HG02885 (cell line): Measurements from ENCODE around the gene S100B.
A peak's percentile ranks its signal among the peaks of the same experiment; 100 is the strongest.
"Not testable (repeated sequence)": the region's sequence is repeated elsewhere in the genome, so short reads cannot be mapped to it uniquely, and the experiment has no call there.

Experiments
- ATAC-seq: cut with Tn5 transposase; IDR thresholded peaks from one replicate; pipeline ENCODE4 v1.9.1; 2021; ENCODE audit warnings: mild to moderate bottlenecking; ENCODE audit not compliant: unreplicated experiment, poor library complexity

The S100B gene

DNA sequence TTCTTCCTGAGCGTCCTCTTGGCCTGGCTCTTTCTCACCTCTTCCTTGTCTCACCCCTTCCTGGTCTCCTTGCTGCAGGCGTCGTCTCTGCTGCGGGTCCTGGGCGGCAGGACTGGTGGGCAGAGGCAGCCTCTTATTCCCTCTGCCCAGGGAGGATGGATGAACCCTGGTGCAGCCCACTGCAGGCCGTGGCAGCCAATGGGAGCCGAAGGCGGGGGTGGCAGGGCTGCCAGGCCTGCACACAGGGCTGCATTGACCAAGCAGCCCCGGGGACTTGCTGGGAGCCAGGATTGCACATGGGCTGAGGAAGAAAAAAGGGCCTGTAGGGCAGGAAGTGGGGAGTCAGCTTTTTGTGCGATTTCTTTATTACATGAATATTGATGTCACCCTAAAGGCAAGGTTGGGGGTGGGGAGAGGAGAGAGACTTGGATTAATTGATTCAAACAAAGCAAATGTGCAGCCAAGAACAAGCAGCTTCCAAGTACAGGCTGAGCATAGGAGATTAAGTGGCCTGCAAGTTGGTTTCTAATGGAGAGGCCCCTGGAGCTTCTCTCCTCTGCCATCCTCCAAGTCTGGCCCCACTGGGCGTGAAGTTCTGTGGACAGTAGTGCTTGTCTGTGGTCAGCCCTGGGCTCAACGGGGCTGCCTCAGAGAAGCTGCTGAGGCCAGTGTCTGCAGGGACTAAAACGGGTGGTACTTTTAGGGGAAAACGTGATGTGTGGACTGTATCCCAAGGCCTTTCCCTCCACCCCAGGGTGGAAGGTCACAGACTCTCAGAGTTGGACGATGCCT, at the start of gene S100B:
Gene S100B (minus strand): TSS at position 108 of the 792 bp plus-strand sequence. CDS start 2,667 bp downstream, outside the sequence.
- ATAC-seq = no peak

DNA sequence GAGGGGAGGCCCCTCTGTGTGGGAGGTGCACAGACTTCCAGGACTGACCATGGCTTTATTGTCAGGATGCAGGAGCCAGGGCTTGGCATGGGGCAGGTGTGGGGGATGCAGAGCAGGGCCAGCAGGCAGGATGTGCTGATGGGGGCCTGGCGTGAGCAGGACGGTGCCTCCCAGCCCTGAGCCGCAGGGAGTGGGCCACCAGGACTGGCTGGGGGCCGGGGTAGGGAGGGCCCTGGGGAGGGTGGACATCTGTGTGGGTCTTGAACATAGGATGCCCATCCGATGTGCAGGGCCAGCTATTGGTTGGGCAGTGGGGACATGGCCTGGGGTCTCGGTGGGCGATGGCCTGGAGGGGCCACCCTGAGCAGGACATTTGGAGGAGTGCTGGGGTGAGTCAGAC, 46.2 kb upstream of the S100B start:
- ATAC-seq = no peak

DNA sequence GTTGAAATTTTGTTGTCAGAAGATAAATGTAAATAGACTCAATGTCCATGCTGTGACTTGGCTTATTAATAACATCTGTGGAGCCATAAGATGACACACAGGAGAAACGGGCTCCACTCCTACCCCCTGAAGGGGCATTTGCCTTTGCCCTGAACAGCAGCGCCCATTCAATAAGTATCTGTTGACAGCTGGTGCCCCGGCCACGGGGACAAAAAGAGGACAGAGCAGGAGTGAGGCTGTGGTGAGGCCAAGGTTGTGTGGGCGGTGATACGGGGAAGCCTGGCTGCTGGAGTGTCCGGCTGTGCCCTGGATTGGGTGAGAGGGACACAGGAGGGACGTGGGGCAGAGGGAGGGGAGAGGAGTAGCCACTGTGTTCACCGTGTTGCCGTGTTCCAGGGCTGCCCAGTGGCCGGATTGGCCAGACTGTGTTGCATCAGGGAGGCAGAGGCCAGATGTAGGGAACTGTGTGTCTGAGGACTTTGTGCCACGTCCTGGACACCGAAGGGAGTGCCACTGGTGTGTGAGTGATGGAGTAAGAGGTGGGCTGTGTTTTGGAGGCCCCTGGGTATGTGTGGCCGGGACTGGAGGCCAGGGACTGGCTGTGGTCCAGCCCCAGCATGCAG, 45.7 kb upstream of the S100B start:
- ATAC-seq = no peak

DNA sequence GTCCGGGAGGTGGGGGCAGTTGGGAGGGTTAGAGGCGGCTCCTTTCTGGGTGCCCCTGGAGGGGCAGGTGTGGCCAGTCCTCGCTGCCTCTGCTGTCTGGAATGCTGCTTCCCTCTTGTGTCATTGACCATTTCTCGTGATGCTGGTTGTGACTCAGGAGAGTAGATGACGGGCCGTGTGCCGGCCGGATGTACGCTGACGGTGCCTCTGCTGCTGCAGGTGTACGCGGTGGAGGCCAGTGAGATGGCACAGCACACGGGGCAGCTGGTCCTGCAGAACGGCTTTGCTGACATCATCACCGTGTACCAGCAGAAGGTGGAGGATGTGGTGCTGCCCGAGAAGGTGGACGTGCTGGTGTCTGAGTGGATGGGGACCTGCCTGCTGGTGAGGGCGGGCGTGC, 44.5 kb upstream of the S100B start:
- ATAC-seq = no peak

DNA sequence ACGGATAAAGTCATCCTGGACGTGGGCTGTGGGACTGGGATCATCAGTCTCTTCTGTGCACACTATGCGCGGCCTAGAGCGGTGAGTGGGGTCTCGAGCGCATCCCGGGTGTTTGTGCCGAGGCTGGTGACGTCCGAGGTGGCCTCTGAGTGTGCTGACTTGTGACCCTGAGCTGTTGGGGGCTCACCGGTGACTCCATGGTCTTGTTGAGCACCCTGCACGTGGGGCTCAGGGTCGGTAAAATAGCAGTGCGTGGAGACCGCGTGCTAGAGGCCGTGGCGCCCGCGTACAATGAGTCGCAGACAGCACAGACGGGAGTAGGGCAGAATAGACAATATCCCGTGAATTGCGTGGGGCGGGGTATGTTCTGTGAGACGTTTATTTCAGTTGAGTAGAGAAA, 43.7 kb upstream of the S100B start:
- no peak for ATAC-seq

DNA sequence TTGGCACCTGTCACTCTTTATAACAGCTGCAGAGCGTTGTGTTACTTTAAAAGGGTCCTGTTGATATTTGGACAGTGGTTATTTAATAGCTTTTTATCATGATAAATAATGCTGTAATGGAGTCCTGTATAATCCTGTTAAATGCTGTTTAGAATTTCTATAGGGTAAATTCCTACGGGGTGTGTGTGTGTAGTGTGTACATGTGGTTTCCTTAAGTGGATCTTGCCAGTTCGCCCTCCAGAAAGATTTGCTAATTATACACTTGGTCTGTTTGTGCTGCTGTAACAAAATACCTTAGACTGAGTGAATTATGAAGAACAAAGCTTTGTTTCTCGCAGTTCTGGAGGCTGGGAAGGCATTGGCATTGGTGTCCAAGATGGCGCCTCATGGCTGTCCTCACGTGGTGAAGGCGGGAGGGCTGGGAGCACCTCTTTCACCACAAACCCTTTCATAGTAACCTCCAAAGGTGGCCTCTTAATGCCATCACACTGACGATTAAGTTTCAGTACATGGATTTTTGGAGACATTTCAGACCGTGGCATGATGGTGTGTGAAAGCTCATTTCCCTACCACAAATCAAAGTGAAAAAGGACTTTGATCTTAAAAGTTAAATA, 41.8 kb upstream of the S100B start:
- ATAC-seq = no peak

DNA sequence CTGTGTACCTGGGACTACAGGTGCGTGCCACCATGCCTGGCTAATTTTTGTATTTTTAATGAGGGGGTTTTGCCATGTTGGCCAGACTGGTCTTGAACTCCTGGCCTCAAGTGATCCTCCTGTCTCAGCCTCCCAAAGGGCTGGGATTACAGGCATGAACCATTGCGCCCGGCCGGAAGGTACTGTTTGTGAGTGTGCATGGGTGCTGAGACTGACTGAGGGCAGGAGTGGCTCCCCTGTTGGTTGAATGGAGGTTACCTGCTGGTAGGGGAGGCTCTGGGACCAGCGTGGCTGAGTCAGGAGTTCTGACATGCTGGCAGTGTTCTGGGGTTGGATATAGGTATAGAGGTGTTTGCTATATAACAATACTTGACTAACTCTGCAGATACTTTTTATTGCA, 41.0 kb upstream of the S100B start:
- no peak for ATAC-seq

DNA sequence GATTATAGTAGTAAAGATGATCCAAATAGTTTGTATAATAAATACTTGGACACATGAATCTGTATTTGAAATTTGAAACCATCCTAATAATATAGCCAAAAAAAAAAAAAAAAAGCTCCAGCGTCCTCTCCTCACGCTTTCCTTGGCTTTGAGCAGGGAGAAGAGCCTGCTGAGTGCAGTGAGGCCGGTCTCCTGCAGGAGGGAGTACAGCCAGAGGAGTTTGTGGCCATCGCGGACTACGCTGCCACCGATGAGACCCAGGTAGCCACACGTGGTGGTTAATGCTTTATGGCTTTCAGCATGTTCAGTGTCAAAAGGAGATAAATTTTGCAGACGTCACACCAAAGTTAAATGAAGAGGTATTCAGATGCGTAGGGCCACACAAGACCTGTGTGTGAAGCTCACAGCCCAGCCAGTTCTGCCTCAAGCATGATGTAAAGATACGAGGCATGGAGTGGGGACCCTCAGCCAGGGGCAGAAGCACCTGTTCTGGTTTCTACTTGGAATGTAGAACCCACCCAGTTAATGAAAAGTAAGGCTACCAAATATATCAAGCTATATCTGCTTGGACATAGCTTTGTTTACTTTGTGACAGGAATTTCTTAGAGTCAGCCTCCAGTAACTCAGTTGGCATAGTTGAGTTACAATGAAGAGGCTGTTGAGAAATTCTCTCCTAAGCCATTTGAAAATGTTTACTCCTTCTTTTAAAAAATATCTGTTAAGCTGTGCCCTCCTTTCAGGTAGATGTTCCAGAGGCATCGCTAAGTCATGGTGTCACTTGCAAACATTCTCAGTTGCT, 38.7 kb upstream of the S100B start:
- ATAC-seq = no peak

DNA sequence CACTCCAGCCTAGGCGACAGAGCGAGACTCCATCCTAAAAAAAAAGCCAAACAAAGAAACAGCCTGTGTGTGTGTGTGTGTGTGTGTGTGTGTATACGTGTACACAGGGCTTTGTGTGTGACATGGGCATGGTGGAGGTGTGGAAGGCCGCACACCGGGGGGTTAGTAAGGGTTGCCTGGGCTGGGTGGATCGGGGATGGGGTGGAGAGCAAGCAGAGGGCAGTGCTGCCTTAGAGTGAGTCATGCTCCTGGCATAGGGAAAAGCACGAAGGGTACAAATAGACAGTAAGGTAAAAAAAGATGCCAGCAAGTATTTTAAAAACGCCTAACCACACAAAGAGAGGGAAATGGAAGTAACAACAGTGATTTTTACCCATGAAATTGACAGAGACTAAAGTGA, 36.8 kb upstream of the S100B start:
- ATAC-seq = no peak

DNA sequence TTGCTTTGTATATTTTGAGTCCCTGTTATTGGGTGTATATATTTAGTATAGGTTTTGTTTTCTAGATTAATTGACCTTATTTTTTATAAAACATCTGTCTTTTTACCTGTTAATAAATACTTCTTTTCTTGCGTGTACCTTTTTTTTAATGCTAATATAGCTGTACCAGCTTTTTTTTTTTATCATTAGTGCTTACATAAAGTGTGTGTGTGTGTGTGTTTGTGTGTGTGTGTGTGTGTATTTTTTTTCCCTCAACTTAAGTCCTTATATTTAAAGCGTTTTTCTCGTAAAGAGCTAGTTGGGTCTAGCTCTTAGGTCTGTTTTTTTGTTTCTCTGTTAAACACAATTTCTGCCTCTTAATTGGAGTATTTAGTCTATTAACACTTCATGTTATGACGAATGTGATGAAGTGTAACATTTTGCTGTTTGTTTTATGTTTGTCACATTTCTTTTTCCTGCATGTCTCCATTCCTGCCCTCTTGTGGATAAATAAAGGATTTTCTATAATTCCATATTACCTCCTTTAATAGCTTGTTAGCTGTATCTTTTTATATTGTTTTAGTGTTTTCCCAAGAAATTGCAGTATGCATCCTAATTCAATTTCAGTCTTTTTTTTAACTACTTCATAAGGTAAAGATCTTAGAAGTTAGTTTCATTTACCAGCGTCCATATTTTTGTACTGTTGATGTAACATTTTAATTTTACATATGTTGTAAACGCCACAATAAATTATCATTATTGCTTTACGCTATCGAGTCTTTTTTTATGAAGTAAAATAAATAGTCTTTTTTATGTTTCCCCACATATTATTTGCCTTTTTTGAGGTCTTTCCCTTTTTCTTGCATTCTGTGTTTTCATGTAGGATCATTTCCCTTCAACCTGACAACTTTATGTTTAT, 34.9 kb upstream of the S100B start:
- ATAC-seq = no peak

DNA sequence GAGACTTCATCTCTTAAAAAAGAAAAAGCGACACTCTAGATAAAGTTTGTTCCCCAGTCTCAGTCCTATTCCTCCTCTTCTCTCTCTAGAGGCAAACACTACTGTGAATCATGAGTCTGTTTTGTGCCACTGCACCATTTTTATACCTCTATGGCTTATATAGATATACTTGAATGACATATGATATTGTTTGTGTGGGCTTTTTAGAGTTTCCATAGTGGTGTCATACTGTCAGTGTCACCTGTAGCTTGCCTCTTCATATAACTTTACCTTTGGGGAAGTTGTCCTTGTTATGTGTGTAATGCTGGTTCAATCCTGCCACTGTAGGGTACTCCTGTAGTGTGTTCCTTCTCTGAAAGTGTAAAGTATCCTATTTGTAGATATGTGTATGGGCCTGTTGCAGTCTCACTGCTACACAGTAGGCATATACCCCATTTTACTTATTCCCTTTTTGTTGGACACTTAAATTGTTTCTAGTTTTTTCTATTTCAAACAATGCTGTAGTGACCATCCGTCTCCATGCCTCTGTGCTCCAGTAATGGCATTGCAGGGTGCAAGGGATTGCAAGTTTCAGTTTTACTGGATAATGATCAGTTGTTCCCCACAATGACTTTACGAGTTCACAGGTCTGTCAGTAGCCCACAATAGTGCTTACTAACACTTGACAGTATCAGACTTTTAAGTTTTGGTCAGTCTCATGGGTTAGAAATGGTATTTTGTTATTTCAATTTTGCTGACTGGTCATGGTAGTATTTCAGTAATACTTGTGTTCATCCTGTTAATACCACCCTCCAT, 33.3 kb upstream of the S100B start:
- no peak for ATAC-seq

DNA sequence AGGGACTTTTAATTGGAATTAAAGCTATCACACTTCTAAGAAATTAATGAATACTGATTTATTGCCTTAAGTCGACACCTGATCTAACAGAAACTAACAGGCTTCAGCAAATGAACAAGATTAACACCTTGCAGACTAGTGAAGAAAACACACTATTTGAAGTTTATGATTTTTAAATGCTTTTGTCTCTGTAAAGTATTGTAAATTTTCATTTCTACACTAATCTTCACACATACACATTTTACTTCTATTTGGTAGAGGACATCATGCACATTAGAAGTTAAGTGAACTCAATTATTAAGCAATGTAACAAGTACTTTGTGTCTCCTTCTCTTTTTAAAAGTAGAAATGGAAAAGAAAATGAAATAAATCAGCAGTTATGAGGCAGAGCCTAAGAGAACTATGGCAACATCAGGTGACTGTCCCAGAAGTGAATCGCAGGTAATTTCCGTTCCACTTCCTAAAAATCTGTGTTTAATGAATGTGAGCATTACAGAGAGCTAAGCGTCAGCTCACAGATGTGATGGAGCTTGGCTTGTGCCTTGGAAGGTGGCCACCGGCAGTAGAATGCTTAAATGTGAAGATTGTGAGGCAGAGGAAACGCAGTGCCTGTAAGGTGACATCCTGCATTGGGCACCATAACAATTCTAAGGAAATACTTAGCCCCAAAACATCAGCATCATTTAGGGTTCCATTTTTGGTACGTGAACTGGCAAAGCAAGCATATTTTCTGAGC, 31.8 kb upstream of the S100B start:
- no peak for ATAC-seq

DNA sequence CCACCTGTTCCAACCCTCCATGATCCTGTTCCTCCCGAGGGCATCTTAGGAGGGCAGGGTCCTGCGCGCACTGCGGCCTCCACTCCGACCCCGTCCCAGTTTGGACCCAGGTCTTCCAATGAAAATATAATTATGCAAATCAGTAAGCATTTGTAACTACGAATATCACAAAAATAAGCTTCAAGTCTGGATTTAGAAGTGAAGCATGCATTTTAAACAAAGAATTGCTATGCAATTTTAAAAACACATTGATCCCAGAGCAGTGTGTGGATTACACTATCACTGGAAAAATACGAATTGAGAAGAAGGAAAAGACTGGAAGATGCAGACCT, 31.3 kb upstream of the S100B start:
- ATAC-seq = no peak

DNA sequence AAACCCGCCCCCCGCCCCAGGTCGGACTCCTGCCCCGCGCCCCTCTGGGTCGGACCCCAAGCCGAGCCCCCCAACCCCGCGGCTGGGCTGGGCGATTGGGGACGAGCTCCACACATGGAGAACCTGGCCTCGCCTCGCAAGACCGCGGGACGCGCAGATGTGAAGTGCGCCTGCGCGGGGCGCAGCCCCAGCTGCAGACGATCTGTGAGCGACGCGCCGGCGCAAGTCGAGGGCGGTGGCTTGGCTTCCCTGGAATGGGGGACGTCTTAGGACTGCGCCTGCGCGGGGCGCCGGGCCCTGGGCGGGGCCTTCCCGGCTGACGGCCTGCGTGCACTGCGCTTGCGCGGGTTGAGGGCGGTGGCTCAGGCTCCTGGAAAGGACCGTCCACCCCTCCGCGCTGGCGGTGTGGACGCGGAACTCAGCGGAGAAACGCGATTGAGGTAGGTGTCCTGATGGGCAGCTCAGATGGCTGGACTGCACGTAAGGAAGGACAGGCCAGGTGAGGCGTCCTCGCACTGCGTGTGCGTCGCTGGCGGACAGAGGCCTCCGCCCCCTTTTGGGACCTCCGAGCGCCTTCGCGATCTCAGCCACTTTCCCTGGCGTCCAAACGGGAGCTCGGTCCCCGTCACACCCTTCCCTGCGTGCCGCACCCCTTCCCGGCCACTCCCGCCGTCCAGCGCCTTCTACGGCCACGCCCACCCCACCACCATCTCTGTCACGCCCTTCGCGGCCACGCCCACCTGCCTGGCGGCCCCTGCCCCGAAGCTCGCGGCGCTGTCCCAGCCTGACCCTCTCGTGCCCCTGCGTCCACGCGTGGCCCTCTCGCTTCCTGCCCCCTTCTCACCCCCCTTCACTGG, 30.7 kb upstream of the S100B start, which contains the start of gene PRMT2:
Gene PRMT2 (plus strand): TSS at position 351 of the 857 bp plus-strand sequence. CDS start 1,278 bp downstream, outside the sequence.
- ATAC-seq = peak; percentile 92

DNA sequence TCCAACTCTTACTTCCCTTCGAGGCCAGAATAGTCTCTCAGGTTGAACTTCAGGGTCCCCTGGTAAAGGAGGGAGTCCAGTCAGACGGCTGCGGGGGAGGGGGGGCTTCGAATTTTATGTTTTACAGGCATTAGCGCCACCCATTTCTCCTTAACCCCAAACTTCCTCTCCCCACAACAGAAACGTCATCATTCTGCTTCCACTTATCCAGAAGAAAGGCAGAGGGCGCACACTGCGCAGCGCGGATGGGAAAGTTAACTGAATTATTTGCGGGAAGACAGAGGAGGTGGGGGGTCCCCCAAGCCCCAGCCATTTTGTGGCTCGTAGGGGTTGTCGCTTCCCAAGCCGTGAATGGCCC, 30.1 kb upstream of the S100B start:
- no peak for ATAC-seq

DNA sequence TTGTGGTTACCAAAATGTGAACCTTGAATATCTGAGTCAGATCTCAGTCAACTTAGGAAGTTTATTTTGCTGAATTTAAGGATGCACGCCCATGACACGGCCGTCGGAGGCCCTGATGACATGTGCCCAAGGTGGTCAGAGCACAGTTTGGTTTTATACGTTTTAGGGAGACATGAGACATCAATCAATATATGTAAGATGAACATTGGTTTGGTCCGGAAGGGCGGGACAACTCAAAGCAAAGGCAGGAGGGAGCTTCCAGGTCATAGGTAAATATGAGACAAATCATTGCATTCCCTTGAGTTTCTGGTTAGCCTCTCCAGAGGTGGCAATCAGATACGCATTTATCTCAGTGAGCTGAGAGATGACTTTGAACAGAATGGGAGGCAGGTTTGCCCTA, 29.5 kb upstream of the S100B start:
- ATAC-seq = no peak

DNA sequence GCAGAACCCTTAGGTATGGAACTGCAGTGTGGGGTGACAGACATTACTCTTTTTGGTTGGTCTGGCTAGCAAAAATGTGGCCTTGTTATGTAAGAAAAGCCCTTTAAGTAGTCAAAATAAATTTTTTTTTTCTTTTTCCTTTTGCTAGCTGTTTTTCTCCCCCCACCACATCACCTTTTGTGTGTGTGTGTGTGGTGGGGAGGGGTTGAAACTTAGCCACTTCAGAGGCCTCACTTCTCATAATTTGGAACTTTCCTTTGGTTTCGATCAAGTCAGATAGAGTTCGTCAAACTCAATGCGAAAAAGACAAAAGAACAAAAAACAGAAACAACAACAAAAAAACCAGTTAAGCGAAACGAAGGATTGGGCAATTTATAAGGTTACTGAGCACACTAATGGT, 28.7 kb upstream of the S100B start:
- ATAC-seq = no peak

DNA sequence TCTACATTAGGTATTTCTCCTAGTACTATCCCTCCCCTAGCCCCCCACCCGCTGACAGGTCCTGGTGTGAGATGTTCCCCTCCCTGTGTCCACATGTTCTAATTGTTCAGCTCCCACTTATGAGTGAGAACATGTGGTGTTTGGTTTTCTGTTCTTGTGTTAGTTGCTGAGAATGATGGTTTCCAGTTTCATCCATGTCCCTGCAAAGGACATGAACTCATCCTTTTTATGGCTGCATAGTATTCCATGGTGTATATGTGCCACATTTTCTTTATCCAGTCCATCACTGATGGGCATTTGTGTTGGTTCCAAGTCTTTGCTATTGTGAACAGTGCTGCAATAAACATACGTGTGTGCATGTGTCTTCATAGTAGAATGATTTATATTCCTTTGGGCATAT, 26.0 kb upstream of the S100B start:
- not testable (repeated sequence) for ATAC-seq
